HG03097 (cell line): ENCODE data around the gene TYROBP.
"Not testable (repeated sequence)": the region's sequence is repeated elsewhere in the genome, so short reads cannot be mapped to it uniquely, and the experiment has no call there.

Experiments used
- ATAC-seq: cut with Tn5 transposase; IDR thresholded peaks from one replicate; pipeline ENCODE4 v1.9.1; 2021; ENCODE audit not compliant: unreplicated experiment, low FRiP score

The TYROBP gene

GRCh38 chr19:35908010-35908441 is at the start of gene TYROBP:
TYROBP (minus strand) TSS chr19:35908295; CDS start chr19:35908228, 67 bp downstream.
- ATAC-seq: no peak

- ATAC-seq: not testable (repeated sequence)
These were observed 49.3 kb upstream of the TYROBP start for GRCh38 chr19:35957411-35957810.

- no peak for ATAC-seq
These were observed 48.0 kb upstream of the TYROBP start for GRCh38 chr19:35955881-35956634.

- ATAC-seq: no peak
These were observed 41.0 kb upstream of the TYROBP start for GRCh38 chr19:35949131-35949530.

- no peak for ATAC-seq
These were observed 38.1 kb upstream of the TYROBP start for GRCh38 chr19:35946203-35946602.

GRCh38 chr19:35945121-35945790 is 37.2 kb upstream of the TYROBP start:
- ATAC-seq: no peak

- ATAC-seq: no peak
These were observed 36.5 kb upstream of the TYROBP start for GRCh38 chr19:35944556-35944955.

- ATAC-seq: no peak
These were observed 35.5 kb upstream of the TYROBP start for GRCh38 chr19:35943321-35944301.

GRCh38 chr19:35942235-35942634 is 34.1 kb upstream of the TYROBP start:
- ATAC-seq: no peak

GRCh38 chr19:35940839-35941238 is 32.7 kb upstream of the TYROBP start:
- no peak for ATAC-seq

GRCh38 chr19:35940078-35940775 is 32.1 kb upstream of the TYROBP start:
- ATAC-seq: no peak

- ATAC-seq: no peak
These were observed 31.4 kb upstream of the TYROBP start for GRCh38 chr19:35939307-35940077.

- no peak for ATAC-seq
These were observed 30.5 kb upstream of the TYROBP start for GRCh38 chr19:35938282-35939224.

- no peak for ATAC-seq
These were observed 29.5 kb upstream of the TYROBP start for GRCh38 chr19:35937345-35938281.

- no peak for ATAC-seq
These were observed 28.7 kb upstream of the TYROBP start for GRCh38 chr19:35936738-35937268.

GRCh38 chr19:35935911-35936737 is 28.0 kb upstream of the TYROBP start, which contains the start of gene LRFN3:
LRFN3 (plus strand) TSS chr19:35936374; CDS start chr19:35939426, 3,052 bp downstream.
- no peak for ATAC-seq
